DOHH2 (cell line): Measurements from ENCODE around the gene SEC31B.

ENCODE experiments used
- H3F3A ChIP-seq: fragments of 200-600 bp; sonication (generic), shearing (Covaris generic); 2 replicates; pipeline ENCODE4 v1.6.0; 2016; ENCODE audit warnings: antibody characterized with exemption, mild to moderate bottlenecking; ENCODE audit not compliant: control insufficient read depth, insufficient read depth
- H3K27ac ChIP-seq: fragments of 200-600 bp; sonication (generic); 2 replicates; pipeline ENCODE4 v1.5.1; 2014; ENCODE audit warnings: low read depth, mild to moderate bottlenecking, low read length, moderate library complexity
- H3K27me3 ChIP-seq: fragments of 200-600 bp; sonication (generic); 2 replicates; pipeline ENCODE4 v1.6.1; 2014; ENCODE audit warnings: mild to moderate bottlenecking, low read length, mixed read lengths; ENCODE audit not compliant: control insufficient read depth
- H3K36me3 ChIP-seq: fragments of 200-600 bp; sonication (generic); 2 replicates; pipeline ENCODE4 v1.6.1; 2014; ENCODE audit warnings: mild to moderate bottlenecking, low read length, moderate library complexity, mixed read lengths; ENCODE audit not compliant: control insufficient read depth
- H3K4me1 ChIP-seq: fragments of 200-600 bp; sonication (generic); 2 replicates; pipeline ENCODE4 v1.6.1; 2014; ENCODE audit warnings: mild to moderate bottlenecking, low read length, mixed read lengths; ENCODE audit not compliant: control insufficient read depth
- H3K4me2 ChIP-seq: fragments of 200-600 bp; sonication (generic); 2 replicates; pipeline ENCODE4 v1.6.0; 2014; ENCODE audit warnings: mild to moderate bottlenecking, low read length, moderate library complexity
- H3K4me3 ChIP-seq: fragments of 200-600 bp; sonication (generic); 2 replicates; pipeline ENCODE4 v1.5.1; 2014; ENCODE audit warnings: mild to moderate bottlenecking, low read length, mixed read lengths
- H3K79me2 ChIP-seq: fragments of 200-600 bp; sonication (generic); 2 replicates; pipeline ENCODE4 v1.6.1; 2014; ENCODE audit warnings: mild to moderate bottlenecking, low read length, mixed read lengths; ENCODE audit not compliant: control insufficient read depth
- H3K9me2 ChIP-seq: fragments of 200-600 bp; sonication (generic); replicated peaks from 2 replicates; pipeline ENCODE4 v1.6.1; 2014; ENCODE audit warnings: mild to moderate bottlenecking, low read length, mixed read lengths; ENCODE audit not compliant: control insufficient read depth
- H3K9me3 ChIP-seq: fragments of 200-600 bp; sonication (generic); 2 replicates; pipeline ENCODE4 v1.6.1; 2014; ENCODE audit warnings: antibody characterized with exemption, low read length, mixed read lengths; ENCODE audit not compliant: control insufficient read depth, insufficient read depth
- H4K20me1 ChIP-seq: fragments of 200-600 bp; sonication (generic); 2 replicates; pipeline ENCODE4 v1.6.0; 2014; ENCODE audit warnings: low read depth, mild to moderate bottlenecking, antibody characterized with exemption, low read length, moderate library complexity; ENCODE audit not compliant: control insufficient read depth, insufficient read depth
- CTCF ChIP-seq: fragments of 200-600 bp; sonication (generic); IDR thresholded peaks from one replicate; pipeline ENCODE4 v1.5.1; 2014; ENCODE audit warnings: antibody characterized with exemption, mild to moderate bottlenecking, low read depth, low read length; ENCODE audit not compliant: poor library complexity, severe bottlenecking
- EZH2phosphoT487 ChIP-seq: fragments of 200-600 bp; sonication (generic); IDR thresholded peaks from 2 replicates; pipeline ENCODE4 v1.6.1; 2017; ENCODE audit warnings: borderline replicate concordance, mild to moderate bottlenecking, antibody characterized with exemption, low read length, moderate library complexity, mixed read lengths

SEC31B gene

GRCh38 chr10:100485801-100486495, 33.7 kb downstream of the SEC31B start:
- Histone ChIP-seq H3K36me3 (peaks cover 18% of the 10 kb centered on the region), H3K27ac (no peak overlapping the region)

GRCh38 chr10:100485366-100485765, 34.3 kb downstream of the SEC31B start:
- Histone ChIP-seq H3K79me2 (no peaks in the 10 kb centered on the region), H3K27me3 (peaks cover 15% of the 10 kb centered on the region), H3K9me3 (no peaks in the 10 kb centered on the region), H3K9me2 (no peaks in the 10 kb centered on the region), H4K20me1 (no peaks in the 10 kb centered on the region), H3K4me1 (peaks cover 12% of the 10 kb centered on the region), H3K4me2 (no peak overlapping the region), H3K27ac (no peak overlapping the region), H3K4me3 (no peak overlapping the region), H3F3A (no peaks in the 10 kb centered on the region), H3K36me3 (peaks cover 18% of the 10 kb centered on the region)
- TF ChIP-seq CTCF: no peak
- TF ChIP-seq EZH2phosphoT487: no peak

More at GRCh38 chr10:100485801-100486495, 33.7 kb downstream of the SEC31B start:
- Histone ChIP-seq H3K79me2 (no peaks in the 10 kb centered on the region), H3F3A (no peaks in the 10 kb centered on the region), H3K9me2 (no peaks in the 10 kb centered on the region), H4K20me1 (no peaks in the 10 kb centered on the region), H3K27me3 (peaks cover 13% of the 10 kb centered on the region), H3K4me1 (peaks cover 12% of the 10 kb centered on the region), H3K4me3 (no peak overlapping the region), H3K4me2 (no peak overlapping the region), H3K9me3 (no peaks in the 10 kb centered on the region)
- TF ChIP-seq EZH2phosphoT487 (no peak), CTCF (no peak)

- H3K79me2 ChIP-seq: no peaks in the 10 kb centered on the region
- TF ChIP-seq EZH2phosphoT487 (no peak), CTCF (no peak)
- H3K36me3 ChIP-seq: peaks cover 15% of the 10 kb centered on the region
- H3F3A ChIP-seq: no peaks in the 10 kb centered on the region
- H3K4me1 ChIP-seq: peaks cover 12% of the 10 kb centered on the region
- H3K9me3 ChIP-seq: no peaks in the 10 kb centered on the region
- H3K27me3 ChIP-seq: peaks cover 28% of the 10 kb centered on the region
- H3K4me2 ChIP-seq: no peak overlapping the region
- no peak overlapping the region for H3K4me3 ChIP-seq
- no peaks in the 10 kb centered on the region for H3K9me2 ChIP-seq
- no peak overlapping the region for H3K27ac ChIP-seq
- H4K20me1 ChIP-seq: no peaks in the 10 kb centered on the region
Observed at GRCh38 chr10:100483876-100484666, 35.6 kb downstream of the SEC31B start.
